HCEC 1CT (cell line): ENCODE data around the gene CRB2.
A peak's percentile ranks its signal among the peaks of the same experiment; 100 is the strongest.

ENCODE experiments used
- DNase-seq: peaks from one replicate; pipeline ENCODE4 v3.0.0-alpha.2; 2017

CRB2 gene

GRCh38 chr9:123348317-123348992, 7.5 kb upstream of the CRB2 start:
- no peak for DNase-seq

- DNase-seq: no peak
Measured at GRCh38 chr9:123349033-123349432, 7.0 kb upstream of the CRB2 start.

GRCh38 chr9:123349691-123350480, 6.1 kb upstream of the CRB2 start:
- peak; percentile 26 for DNase-seq

GRCh38 chr9:123350590-123351310, 5.2 kb upstream of the CRB2 start:
- no peak for DNase-seq

- no peak for DNase-seq
Measured at GRCh38 chr9:123353041-123353440, 3.0 kb upstream of the CRB2 start.

GRCh38 chr9:123353984-123354591, 1.9 kb upstream of the CRB2 start:
- peak; percentile 33 for DNase-seq

- DNase-seq: no peak
Measured at GRCh38 chr9:123354806-123355508, 1.0 kb upstream of the CRB2 start.

GRCh38 chr9:123356851-123357742, 1.1 kb downstream of the CRB2 start:
- no peak for DNase-seq

GRCh38 chr9:123357743-123358059, 1.7 kb downstream of the CRB2 start:
- no peak for DNase-seq

- no peak for DNase-seq
Measured at GRCh38 chr9:123358181-123358905, 2.3 kb downstream of the CRB2 start.

- no peak for DNase-seq
Measured at GRCh38 chr9:123359106-123359505, 3.1 kb downstream of the CRB2 start.

- DNase-seq: no peak
Measured at GRCh38 chr9:123359546-123359945, 3.5 kb downstream of the CRB2 start.

- DNase-seq: no peak
Measured at GRCh38 chr9:123360161-123361085, 4.4 kb downstream of the CRB2 start.

GRCh38 chr9:123361086-123361730, 5.2 kb downstream of the CRB2 start:
- no peak for DNase-seq

- DNase-seq: no peak
Measured at GRCh38 chr9:123361731-123362510, 5.9 kb downstream of the CRB2 start.

GRCh38 chr9:123362856-123363255, 6.9 kb downstream of the CRB2 start:
- DNase-seq: no peak

GRCh38 chr9:123364241-123364824, 8.3 kb downstream of the CRB2 start:
- no peak for DNase-seq

GRCh38 chr9:123365287-123365880, 9.4 kb downstream of the CRB2 start:
- no peak for DNase-seq
